Ammon's horn (tissue), 1 donor: ENCODE data around the gene MNAT1.
"Not testable (repeated sequence)": the region's sequence is repeated elsewhere in the genome, so short reads cannot be mapped to it uniquely, and the experiment has no call there.

Experiments used
- DNase-seq: peaks from one replicate; pipeline ENCODE4 v3.0.0-alpha.2; 2016; ENCODE audit warnings: low spot score

The MNAT1 gene

GRCh38 chr14:60805841-60806430, 71.4 kb downstream of the MNAT1 start:
- no peak for DNase-seq

GRCh38 chr14:60807247-60807646, 72.7 kb downstream of the MNAT1 start:
- DNase-seq = no peak

GRCh38 chr14:60807971-60808370, 73.4 kb downstream of the MNAT1 start:
- no peak for DNase-seq

- DNase-seq = no peak
These were observed 78.4 kb downstream of the MNAT1 start for GRCh38 chr14:60812987-60813386.

- no peak for DNase-seq
These were observed 80.8 kb downstream of the MNAT1 start for GRCh38 chr14:60815371-60815770.

GRCh38 chr14:60817113-60817512, 82.6 kb downstream of the MNAT1 start:
- DNase-seq = no peak

GRCh38 chr14:60819575-60819974, 85.0 kb downstream of the MNAT1 start:
- DNase-seq = no peak

- no peak for DNase-seq
These were observed 104.0 kb downstream of the MNAT1 start for GRCh38 chr14:60838601-60839000.

GRCh38 chr14:60839057-60839456, 104.5 kb downstream of the MNAT1 start:
- DNase-seq = no peak

GRCh38 chr14:60839657-60840056, 105.1 kb downstream of the MNAT1 start:
- peak; percentile 7 for DNase-seq

- DNase-seq = no peak
These were observed 105.8 kb downstream of the MNAT1 start for GRCh38 chr14:60840313-60840712.

GRCh38 chr14:60845523-60845922, 111.0 kb downstream of the MNAT1 start:
- no peak for DNase-seq

- no peak for DNase-seq
These were observed 113.5 kb downstream of the MNAT1 start for GRCh38 chr14:60848066-60848465.

- DNase-seq = not testable (repeated sequence)
These were observed 117.1 kb downstream of the MNAT1 start for GRCh38 chr14:60851692-60852091.

GRCh38 chr14:60856111-60856510, 121.5 kb downstream of the MNAT1 start:
- DNase-seq = no peak

- DNase-seq = no peak
These were observed 125.0 kb downstream of the MNAT1 start for GRCh38 chr14:60859525-60859924.

- no peak for DNase-seq
These were observed 127.1 kb downstream of the MNAT1 start for GRCh38 chr14:60861545-60862140.

GRCh38 chr14:60862283-60862682, 127.7 kb downstream of the MNAT1 start:
- no peak for DNase-seq

GRCh38 chr14:60863249-60863648, 128.7 kb downstream of the MNAT1 start:
- no peak for DNase-seq

- no peak for DNase-seq
These were observed 131.0 kb downstream of the MNAT1 start for GRCh38 chr14:60865378-60866127.

GRCh38 chr14:60867503-60868172, 133.1 kb downstream of the MNAT1 start:
- no peak for DNase-seq

- no peak for DNase-seq
These were observed 143.6 kb downstream of the MNAT1 start for GRCh38 chr14:60878121-60878520.

GRCh38 chr14:60878536-60878935, 144.0 kb downstream of the MNAT1 start:
- peak; percentile 10 for DNase-seq
